ENCODE measurements around the gene SFSWAP.

- TF ChIP-seq CREB1 (IDR thresholded peaks at IDR 0.05; ENCODE audit: low read depth) (no peak), YY1 (IDR thresholded peaks at IDR 0.05; ENCODE audit: low read depth) (no peak), CEBPB (IDR thresholded peaks at IDR 0.05) (no peak), RAD21 (IDR thresholded peaks at IDR 0.05; ENCODE audit: low read depth) (no peak), TAF1 (IDR thresholded peaks at IDR 0.05; ENCODE audit: low read depth) (no peak)
Observed at GRCh38 chr12:131675126-131676080, 35.5 kb upstream of the SFSWAP start.

All from Ishikawa (cell line).